Myocyte (in vitro differentiated cells): ENCODE data around the gene CLCN3. TPM values are rescaled to one million over a fixed set of nuclear protein-coding genes. Genes with fewer than 3 reads are reported as not detected.
"Not testable (repeated sequence)": the region's sequence is repeated elsewhere in the genome, so short reads cannot be mapped to it uniquely, and the experiment has no call there.

Experiments
- DNase-seq: peaks from one replicate; pipeline ENCODE4 v3.0.0-alpha.2; 2012; ENCODE audit warnings: low read depth
- total RNA-seq: library from RNA; depleted of rRNA; stranded (reverse); fragments of >200 nt; gene quantifications from 2 replicates; pipeline ENCODE4 v1.2.3, GENCODE V29; 2014

The CLCN3 gene
- total RNA-seq, 1 donor from 2014 or later: 25.1 TPM

DNA sequence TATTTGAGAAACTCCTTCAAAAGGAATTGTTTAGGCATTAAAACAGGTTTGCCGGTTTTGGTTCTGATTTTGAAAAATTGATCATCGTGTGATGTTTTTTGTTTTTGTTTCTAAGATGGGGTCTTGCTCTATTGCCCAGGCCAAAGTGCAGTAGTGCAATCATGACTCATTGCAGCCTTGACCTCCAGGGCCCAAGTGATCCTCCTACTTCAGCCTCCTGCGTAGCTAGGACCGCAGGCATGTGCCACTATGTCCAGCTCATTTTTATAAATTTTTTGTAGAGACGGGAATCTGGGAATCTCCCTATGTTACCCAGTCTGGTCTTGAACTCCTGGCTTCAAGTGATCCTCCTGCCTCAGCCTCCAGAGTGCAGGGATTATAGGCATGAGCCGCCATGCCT lies 35.0 kb downstream of the CLCN3 start:
- DNase-seq: no peak

DNA sequence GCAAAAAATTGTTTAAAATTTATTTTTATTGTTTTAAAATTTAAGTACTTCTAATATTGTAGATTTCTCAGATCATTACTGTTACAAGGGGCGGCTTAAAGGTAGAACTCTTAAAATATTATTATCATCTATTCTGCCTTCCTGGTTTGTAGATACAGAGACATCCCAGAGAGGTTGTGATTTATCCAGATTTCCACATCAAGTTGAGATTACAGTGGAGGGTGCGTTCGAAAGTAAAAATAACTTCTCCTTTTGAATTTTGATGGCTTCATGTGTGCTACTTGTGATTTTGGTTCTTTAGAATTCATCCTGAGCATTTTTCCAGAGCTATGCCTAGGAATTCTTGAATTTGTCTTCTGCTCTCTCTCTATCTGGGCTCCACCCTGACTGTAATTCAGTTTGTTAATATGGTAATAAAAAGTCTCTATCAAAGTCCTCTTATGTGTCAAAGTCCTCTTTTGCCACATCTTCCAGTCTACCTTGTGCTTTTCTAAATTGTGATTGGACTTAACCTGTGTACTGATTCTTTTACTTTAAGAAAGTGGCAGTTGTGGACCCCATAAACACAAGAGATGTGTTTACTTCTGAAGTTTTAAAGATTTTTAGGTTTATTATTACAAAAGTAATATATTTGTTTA lies 37.2 kb downstream of the CLCN3 start:
- DNase-seq: no peak

DNA sequence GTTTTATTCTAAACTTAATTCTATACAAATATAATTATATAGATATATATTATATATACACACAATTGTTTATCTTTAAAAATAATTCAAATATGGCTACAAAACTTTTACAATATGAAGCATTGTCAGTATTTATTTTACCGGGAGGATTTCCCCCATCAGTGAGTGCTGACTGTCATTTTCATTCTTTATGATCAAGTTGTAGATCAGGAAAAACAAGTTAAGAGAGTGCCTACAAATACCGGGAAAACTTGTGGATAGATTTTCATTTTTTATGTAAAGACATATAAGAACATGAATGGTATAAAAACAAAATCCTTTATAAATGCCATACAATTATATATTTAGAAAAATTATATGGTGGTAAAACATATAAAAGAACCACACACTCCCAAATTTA lies 37.8 kb downstream of the CLCN3 start:
- DNase-seq: no peak

DNA sequence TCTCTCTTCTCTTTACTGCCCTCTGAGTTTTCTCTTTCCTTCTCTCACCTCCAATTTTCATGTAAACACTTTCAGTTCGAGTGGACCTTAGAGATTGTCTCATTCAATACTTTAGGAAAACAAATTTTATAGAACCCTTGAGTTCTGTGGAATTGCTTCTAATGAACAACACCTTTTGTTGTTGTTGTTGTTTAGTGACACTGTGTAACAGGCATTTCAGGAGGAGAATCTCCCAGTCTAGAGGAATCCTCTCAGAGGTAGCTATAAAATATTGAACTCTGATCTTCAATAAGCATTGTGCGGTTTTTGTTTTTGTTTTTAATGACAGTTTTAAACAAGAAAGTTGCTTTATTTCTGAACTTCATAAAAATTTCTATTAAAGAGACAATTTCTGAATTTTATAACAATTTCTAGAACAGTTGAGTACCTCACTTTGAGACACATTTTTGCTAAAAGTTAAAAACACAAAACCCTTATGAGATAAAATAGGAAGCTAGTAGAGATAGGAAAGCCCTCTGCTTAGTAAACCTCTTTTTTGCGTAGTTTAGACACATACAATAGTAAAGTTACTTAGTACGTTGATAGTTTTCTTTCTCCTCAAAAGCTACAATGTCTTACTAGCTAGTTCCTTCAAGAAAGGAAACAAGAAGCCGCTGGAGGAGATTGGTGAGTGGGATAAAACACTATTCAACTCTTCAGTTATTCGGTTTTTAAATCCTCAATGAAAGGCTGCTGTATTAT lies 38.8 kb downstream of the CLCN3 start:
- DNase-seq: peak; percentile 22

DNA sequence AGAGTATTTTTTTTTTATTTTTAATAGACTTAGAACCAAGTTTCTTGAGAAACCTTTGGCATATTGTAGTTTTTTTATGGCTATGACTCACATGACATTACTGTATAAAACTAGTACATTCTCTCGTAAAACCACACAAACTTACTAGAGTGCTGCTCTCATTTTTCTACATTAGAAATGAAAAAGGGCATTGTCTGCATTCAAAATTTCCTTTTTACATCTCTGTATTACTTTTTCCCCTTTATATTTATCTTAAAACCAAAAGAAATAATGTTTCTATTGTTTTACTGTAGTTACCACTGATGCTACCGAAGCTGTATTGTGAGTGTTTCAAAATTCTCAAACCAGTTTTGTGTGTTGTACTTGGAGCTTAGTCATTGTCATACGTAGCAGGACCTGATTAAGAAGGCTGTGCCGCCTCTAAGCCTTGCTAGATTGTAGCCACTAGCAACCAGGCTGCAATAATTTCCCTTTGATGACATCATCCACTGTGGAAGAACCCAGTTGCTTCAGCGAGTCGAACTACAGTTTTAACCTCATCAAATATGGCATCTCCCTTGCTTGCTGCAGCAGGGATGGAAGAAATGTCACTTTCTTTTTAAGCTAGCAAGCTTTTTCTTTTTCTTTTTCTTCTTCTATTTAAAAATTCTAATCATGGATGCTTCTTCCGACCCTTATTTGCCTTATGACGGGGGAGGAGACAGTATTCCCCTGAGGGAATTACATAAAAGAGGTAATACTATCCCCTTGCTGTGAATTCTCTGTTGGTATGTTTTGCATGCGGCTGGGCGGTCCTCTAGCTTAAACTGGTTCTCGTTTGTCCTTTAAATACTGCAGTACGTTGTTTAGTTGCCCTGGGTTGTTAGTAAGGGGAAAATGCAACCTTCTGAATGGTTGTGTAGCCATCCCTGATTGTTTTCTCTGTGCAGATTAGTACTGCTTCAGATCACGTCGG lies 39.6 kb downstream of the CLCN3 start:
- DNase-seq: peak; percentile 97

DNA sequence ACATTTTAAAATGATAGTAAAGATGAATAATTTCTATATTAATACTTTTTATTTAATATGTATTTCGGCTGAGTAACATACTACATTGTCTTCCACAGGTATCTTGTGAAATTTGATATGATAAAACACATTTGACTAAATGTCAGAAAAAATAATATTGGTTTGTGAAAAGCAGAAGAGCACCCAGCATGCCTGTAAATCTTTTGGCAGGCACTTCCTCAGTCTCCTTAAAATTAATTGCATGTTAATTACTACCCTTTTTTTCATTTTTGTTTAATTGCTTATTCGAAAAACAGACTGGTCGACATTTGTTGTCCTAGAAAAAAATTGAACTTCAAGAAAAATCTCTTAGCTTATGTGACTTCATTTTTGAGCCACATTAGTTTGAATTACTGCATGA lies 40.6 kb downstream of the CLCN3 start:
- DNase-seq: no peak

DNA sequence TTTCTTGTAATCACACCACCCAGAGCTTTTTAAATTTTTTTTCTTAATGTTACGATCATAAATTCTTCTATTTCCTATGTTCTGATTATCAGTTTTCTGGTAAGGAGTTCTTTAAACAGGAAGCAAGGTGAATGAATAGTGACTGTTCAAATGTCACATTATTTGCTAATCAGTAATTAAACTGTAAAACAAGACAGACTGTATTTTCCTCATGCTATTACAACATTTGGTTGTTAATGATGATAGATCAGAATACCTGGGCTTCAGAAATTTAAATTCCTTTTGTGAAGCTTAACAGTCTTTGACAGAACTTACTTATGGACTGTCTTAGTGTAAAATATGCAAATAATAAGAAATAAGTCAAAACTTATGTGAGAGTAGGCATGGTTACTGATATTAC lies 41.4 kb downstream of the CLCN3 start:
- DNase-seq: no peak

DNA sequence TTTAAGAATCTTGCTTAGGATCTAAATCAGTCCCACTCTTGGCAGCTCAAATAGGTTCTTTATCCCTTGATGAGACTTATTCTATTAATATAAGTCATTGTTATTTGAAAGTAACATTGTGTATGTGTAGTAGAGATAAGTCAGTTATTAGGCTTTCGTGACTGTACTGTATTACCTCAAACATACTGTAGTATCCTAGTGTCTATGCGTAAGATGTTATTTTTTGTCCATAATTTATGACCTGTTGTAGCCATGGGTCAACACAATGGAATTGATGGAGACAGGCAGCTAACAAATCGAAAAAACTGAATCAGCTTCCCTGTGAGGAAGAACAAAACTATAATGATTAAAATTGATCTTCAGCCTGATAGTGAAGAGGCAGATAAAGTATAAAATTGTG lies 41.8 kb downstream of the CLCN3 start:
- no peak for DNase-seq

DNA sequence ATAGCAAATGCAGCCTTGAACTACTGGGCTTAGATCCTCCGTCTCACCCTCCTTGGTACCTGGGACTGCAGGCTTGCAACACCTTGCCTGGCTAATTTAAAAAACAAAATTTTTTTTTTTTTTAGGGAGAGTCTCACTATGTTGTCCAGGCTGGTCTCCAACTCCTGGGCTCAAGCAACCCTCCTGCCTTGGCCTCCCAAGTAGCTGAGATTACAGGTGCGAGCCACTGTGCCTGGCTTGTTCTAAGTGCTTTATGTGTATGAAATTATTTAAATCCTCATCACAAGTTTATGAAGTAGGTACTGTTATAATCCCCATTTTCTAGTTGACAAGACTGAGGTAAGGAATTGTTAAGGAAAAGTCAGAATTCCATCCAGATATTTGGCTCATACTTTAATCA lies 43.0 kb downstream of the CLCN3 start:
- DNase-seq: no peak

DNA sequence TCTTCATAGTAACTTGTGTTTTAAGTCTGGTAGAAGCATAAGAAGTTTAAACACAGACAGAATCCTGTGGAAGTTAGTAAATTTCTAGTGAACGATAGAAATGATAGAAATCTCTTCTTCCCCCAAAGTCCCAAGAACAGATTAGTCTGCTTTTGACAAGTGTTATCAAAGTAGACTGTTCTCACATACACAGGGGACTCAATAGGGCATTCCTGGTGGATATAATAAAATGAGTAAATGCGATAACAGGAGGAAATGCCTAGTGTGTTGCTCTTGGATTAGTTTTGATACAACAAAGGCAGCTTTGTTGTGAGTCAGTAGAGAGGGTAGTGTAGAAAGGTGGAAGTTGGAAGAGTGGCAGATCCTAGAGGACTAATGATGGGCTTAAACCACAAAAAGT lies 43.5 kb downstream of the CLCN3 start:
- DNase-seq: no peak

DNA sequence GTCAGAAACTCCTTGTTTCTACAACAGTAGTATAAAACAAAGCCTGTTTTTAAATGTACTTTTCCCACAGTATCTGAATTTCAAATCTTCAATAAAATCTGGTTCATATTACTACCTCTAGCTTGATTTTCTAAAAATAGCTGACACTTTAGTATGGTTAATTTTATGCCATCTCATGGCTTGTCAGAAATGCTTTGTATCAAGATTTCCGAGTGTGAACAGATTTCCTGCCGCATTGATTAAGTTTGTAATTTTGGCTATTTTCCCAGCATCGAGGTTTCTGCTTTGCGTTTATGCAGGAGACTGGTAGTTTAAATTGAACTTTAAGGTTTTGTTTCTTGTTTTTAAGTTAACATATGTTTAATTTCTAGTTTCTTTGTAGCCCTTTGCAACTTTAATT lies 44.2 kb downstream of the CLCN3 start:
- no peak for DNase-seq

DNA sequence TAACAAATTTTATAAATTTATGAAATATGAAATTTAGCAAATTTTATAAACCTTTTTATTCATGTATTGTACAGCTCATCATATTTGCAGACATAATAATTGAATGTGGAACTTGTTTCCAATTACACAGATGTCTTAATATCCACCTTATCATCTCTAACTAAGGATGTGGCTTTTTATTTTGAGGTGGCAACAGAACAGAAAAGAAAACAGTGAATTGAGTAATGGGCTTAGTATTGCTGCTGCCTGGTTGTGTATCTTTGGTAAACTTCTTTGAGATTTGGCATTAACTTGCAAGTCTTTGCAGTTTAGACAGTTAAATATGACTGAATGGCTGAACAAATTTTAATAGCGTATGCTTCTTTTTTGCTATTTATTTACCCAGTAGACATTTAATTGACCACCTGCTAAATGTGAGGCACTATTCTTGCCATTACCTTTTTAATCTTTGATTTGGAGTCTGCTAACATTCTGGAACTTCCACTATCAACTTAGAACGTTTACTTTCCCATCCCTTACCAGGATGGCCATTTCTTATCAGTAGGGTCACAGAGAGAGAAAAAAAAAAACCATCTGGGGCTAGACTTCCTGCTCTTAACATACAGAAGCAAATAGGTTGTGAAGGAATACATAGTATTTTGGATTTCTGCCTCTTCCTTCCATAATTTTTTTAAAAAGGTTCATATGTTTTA lies 44.8 kb downstream of the CLCN3 start:
- DNase-seq: no peak

DNA sequence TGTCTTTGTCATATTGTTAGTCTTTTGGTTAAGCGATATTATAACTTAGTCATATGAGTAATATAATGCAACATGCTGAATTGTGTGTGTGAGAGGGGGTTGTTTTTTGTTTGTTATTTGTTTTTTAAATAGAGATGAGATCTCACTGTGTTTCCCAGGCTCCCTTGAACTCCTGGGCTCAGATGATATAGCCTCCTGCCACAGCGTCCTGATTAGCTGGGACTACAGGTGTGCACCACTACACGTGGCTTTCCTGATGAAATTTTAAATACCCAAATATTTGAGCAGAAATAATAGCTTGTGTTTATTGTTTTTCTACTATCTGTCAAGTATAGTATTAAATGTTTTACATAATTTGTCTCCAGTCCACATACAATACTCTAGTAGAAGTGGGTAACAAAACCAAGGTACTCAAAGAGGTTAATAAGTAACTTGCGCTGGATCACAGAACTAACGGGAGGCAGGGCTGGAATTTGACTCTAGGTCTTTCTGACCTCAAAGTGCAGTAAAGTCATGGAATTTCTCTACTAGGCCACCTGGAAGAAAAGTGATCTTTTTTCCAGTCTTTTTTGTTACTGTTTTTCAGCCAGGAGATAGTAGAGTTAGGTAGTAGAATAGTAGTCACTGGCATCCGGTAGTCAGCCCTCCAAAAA lies 47.8 kb downstream of the CLCN3 start:
- no peak for DNase-seq

DNA sequence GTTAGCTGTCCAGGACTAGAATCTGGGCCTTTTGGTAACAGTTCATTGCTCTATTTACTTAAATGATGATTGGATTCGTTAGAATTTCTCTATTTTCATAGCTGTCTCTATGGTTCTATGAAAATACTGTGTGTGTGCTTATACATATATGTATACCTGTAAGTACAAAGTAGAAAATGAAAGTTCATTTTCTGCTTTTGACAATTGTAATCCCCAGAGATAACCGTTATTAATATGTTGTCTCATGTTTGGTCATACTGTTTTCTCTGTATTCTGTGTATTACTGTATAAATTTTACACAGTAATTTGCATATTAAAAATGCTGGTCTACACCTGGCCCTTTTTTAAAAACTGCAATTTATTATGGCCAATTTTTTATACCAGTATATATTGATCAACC lies 55.4 kb downstream of the CLCN3 start:
- no peak for DNase-seq

DNA sequence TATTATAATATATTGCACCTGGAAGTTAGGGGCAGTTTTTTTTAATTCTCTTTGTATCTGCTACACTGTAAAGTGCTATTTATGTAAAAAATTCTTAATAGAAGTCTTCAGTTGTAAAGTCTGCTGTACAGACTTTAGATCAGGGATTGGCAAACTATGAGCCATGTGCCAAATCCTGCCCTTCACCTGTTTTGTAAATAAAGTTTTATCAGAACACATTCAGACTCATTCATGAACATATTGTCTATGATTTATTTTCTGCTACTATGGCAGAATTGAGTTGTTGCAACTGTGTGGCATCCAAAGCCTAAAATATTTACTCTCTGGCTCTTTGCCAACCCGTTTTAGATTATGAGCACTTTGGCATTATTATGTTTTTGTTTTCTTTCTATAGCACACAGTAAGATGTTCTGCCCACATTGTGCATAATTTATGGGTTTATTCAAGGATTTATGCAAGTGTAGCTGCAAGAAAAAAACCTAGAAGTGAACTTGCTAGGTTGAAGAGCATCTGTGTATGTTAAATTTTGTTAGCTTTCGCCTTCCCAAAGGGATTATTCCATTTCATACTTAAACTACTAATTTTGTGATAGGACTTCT lies 56.9 kb downstream of the CLCN3 start:
- no peak for DNase-seq

DNA sequence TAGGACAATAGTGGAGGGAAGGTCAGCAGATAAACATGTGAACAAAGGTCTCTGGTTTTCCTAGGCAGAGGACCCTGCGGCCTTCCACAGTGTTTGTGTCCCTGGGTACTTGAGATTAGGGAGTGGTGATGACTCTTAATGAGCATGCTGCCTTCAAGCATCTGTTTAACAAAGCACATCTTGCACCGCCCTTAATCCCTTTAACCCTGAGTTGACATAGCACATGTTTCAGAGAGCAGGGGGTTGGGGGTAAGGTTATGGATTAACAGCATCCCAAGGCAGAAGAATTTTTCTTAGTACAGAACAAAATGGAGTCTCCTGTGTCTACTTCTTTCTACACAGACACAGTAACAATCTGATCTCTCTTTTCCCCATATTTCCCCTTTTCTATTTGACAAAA lies 58.1 kb downstream of the CLCN3 start:
- not testable (repeated sequence) for DNase-seq

DNA sequence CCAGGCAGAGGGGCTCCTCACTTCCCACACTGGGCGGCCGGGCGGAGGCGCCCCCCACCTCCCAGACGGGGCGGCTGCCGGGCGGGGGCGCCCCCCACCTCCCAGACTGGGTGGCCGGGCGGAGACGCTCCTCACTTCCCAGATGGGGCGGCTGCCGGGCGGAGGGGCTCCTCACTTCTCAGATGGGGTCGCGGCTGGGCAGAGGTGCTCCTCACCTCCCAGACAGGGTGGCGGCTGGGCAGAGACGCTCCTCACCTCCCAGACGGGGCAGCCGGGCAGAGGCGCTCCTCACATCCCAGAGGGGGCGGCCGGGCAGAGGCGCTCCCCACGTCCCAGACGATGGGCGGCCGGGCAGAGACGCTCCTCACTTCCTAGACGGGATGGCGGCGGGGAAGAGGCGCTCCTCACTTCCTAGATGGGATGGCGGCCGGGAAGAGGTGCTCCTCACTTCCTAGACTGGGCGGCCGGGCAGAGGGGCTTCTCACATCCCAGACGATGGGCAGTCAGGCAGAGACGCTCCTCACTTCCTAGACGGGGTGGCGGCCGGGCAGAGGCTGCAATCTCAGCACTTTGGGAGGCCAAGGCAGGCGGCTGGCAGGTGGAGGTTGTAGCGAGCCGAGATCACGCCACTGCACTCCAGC lies 58.7 kb downstream of the CLCN3 start:
- DNase-seq: not testable (repeated sequence)

DNA sequence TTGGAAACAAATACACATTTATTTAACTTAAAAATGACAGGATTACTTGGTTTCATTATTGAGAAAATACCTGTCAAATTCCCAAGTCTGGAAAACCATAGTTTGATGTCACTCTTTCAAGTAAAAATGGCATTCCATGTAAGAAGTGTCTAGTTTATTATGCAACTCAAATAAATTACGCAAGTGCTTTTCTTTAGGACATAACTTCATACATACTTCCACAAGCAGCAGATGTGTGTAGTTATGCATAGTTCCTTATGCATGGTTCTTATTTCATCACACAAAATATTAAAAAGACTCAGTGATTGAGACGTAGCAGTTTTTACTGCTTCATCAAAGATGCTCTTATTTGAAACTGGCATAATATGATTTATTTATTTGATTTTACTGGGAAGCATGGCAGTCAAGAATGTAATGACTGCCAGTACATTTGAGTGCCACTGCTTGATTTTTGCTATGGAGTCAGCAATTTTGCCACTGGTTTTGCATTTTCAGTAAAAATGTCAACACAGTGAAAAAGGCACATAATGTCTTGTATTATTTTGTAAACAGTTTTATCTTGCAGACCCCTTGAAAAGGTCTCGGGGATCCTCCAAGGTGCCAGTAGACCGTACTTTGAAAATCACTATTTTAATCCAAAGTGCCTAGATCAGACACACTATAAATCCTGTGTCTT lies 62.1 kb downstream of the CLCN3 start:
- no peak for DNase-seq

DNA sequence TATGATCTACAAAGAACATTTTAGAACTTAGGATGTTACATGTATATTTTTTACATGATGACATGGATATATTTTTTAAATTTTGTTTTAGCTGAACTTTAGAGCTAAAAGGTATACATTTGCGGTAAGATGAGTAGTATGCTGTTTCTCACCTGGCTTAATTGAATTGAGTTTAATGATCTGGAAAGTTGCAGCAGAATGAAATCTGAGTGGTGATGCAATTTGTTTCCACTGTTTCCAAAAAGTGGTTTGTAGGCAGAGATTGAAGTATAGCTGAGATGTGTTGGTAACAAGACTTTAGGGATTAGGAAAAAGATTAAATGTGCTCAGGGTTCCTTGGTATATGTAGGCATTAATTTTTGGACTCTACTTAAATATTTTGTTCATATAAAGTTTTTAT lies 69.3 kb downstream of the CLCN3 start:
- DNase-seq: no peak
